AG09309 (cell line): ENCODE measurements around the gene NINJ2.
"Not testable (repeated sequence)": the region's sequence is repeated elsewhere in the genome, so short reads cannot be mapped to it uniquely, and the experiment has no call there.

Source experiments
- DNase-seq: peaks from one replicate; pipeline ENCODE4 v3.0.0-alpha.2; 2010; ENCODE audit warnings: low read depth
- H3K4me3 ChIP-seq: 2 replicates; pipeline ENCODE4 v1.5.1; 2011; ENCODE audit warnings: mild to moderate bottlenecking, low read depth, low read length, moderate library complexity; ENCODE audit not compliant: control insufficient read depth
- CTCF ChIP-seq: IDR thresholded peaks from 2 replicates; pipeline ENCODE4 v1.5.1; 2011; ENCODE audit warnings: mild to moderate bottlenecking, low read depth, low read length, inconsistent platforms; ENCODE audit not compliant: insufficient read depth, control insufficient read depth; ENCODE audit errors: missing control alignments

Gene NINJ2

GRCh38 chr12:646442-647384, 16.5 kb downstream of the NINJ2 start:
- TF ChIP-seq CTCF: no peak
- no peak for DNase-seq
- no peak overlapping the region for H3K4me3 ChIP-seq

GRCh38 chr12:645563-646071, 17.6 kb downstream of the NINJ2 start:
- TF ChIP-seq CTCF: no peak
- DNase-seq: no peak
- no peak overlapping the region for H3K4me3 ChIP-seq

- TF ChIP-seq CTCF: no peak
- no peak overlapping the region for H3K4me3 ChIP-seq
- DNase-seq: no peak
These were observed 18.3 kb downstream of the NINJ2 start for GRCh38 chr12:644818-645552.

GRCh38 chr12:644303-644639, 19.0 kb downstream of the NINJ2 start:
- H3K4me3 ChIP-seq: no peak overlapping the region
- TF ChIP-seq CTCF: no peak
- no peak for DNase-seq

GRCh38 chr12:643475-644302, 19.6 kb downstream of the NINJ2 start:
- DNase-seq: no peak
- H3K4me3 ChIP-seq: peak overlapping the region; percentile 30
- TF ChIP-seq CTCF: no peak

- H3K4me3 ChIP-seq: peak overlapping the region; percentile 30
- no peak for DNase-seq
- TF ChIP-seq CTCF: peak; percentile 25
These were observed 20.4 kb downstream of the NINJ2 start for GRCh38 chr12:642633-643474.

DNA sequence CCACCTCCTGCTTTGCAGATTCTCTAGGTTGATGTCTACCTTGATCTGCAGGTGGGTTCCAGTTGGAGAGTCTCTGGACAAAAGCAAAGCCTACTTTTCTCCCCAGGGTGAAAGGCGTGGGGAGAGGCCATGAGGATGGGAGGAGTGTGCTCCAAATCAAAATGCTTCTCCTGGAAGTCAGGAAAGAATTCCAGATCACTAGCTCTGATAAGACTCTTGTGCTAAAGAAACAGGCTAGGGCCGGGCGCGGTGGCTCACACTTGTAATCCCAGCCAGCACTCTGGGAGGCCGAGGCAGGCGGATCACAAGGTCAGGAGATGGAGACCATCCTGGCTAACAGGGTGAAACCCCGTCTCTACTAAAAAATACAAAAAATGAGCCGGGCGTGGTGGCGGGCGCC, 21.9 kb downstream of the NINJ2 start:
- H3K4me3 ChIP-seq, DNase-seq: not testable (repeated sequence)
